ENCODE data around the gene SAPCD2.
"Not testable (repeated sequence)": the region's sequence is repeated elsewhere in the genome, so short reads cannot be mapped to it uniquely, and the experiment has no call there.

The SAPCD2 gene, protein sequence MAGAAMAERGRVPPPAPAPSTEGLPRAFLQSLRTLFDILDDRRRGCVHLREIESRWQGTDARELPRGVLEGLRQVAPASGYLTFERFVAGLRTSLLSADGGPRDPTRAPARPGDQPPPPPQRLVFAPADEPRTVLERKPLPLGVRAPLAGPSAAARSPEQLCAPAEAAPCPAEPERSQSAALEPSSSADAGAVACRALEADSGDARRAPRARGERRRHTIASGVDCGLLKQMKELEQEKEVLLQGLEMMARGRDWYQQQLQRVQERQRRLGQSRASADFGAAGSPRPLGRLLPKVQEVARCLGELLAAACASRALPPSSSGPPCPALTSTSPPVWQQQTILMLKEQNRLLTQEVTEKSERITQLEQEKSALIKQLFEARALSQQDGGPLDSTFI

DNA sequence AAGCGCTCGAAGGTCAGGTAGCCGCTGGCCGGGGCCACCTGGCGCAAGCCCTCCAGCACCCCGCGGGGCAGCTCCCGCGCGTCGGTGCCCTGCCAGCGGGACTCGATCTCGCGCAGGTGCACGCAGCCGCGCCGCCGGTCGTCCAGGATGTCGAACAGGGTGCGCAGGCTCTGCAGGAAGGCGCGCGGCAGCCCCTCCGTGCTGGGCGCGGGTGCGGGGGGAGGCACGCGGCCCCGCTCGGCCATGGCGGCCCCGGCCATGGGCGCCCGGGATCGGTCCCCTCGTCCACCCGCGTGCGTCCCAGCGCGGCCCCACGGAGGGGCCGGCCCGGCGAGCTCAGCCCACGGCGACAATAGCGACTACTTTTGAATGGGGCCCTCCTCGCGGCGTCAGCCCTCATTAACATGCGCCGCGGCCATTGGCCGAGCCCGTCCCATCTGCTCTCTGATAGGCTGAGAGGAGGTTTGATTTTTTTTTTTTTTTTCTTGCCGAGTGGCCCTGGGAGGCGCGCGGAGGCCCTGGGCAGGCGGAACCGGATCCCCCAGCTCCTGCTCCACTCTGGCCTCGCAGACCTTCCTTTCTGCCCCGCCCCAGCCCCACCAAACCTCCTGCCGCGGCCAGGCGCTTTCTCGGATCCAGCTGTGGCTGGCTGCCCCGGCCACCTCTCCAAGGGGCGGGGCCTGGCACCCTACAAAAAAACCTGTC, at the start of gene SAPCD2:
SAPCD2 (minus strand) TSS at position 357 of the 705 bp plus-strand sequence; CDS start at position 260, 97 bp downstream.
- 0 out of 2 replicates have a peak, but pooled peaks have one; percentile 26 for TF ChIP-seq ZFX (IDR thresholded peaks at IDR 0.05)
- TF ChIP-seq, protein P1, sequence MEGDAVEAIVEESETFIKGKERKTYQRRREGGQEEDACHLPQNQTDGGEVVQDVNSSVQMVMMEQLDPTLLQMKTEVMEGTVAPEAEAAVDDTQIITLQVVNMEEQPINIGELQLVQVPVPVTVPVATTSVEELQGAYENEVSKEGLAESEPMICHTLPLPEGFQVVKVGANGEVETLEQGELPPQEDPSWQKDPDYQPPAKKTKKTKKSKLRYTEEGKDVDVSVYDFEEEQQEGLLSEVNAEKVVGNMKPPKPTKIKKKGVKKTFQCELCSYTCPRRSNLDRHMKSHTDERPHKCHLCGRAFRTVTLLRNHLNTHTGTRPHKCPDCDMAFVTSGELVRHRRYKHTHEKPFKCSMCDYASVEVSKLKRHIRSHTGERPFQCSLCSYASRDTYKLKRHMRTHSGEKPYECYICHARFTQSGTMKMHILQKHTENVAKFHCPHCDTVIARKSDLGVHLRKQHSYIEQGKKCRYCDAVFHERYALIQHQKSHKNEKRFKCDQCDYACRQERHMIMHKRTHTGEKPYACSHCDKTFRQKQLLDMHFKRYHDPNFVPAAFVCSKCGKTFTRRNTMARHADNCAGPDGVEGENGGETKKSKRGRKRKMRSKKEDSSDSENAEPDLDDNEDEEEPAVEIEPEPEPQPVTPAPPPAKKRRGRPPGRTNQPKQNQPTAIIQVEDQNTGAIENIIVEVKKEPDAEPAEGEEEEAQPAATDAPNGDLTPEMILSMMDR (conservative IDR thresholded peaks at IDR 0.05), result no peak
- H3K27ac ChIP-seq, result peak within 1 kb of the TSS; percentile 82

DNA sequence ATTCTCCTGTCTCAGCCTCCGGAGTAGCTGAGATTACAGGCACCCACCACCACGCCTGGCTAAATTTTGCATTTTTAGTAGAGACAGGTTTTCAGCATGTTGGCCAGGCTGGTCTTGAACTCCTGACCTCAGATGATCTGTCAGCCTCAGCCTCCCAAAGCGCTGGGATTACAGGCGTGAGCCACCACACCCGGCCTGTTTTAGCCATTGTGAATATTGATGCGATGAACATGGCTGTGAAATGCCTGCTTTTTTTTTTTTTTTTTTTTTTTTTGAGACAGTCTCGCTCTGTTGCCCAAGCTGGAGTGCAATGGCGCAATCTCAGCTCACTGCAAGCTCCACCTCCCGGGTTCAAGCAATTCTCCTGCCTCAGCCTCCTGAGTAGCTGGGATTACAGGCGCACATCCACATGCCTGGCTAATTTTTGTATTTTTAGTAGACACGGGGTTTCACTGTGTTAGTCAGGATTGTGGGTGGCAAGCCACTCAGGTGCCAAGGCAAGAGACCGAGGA, 47.8 kb upstream of the SAPCD2 start:
- H3K27ac ChIP-seq, result not testable (repeated sequence)

DNA sequence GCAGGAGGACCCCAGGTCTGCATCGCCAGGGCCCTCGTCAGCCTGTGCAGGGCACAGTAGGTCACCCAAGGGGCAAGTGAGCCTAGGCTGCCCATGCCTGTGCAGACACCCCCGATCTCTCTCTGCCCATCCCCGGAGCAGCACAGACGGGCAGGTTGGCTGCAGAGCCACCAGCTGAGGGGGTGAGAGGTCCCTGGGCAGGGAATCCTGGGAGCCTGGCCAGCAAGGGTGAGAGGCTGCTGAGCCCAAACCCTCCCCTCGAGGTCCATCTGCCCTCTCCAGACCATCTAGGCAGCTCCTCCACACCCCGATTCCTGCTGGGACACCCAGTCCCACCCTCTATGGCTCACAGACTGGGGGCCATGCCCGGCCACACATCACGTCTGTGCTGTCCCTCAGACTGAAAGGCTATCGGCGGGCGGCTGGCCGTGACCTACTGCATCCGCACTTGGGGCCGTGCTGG, 46.9 kb upstream of the SAPCD2 start:
- TF ChIP-seq, protein P1 (conservative IDR thresholded peaks at IDR 0.05), result no peak
- TF ChIP-seq ZFX (IDR thresholded peaks at IDR 0.05), result no peak
- no peak overlapping the region for H3K27ac ChIP-seq

DNA sequence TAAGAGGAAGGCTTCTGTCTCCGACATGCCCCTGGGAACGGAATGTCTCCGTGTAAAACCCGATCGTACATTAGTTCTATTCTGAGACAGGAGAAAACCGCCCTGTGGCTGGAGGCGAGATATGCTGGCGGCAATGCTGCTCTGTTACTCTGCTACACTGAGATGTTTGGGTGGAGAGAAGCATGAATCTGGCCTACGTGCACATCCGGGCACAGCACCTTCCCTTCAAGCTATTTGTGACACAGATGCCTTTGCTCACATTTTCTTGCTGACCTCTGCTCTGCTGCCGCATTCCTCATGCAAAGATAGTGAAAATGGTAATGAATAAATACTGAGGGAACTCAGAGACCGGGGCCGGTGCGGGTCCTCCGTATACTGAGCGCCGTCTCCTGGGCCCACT, 46.4 kb upstream of the SAPCD2 start:
- no peak for TF ChIP-seq ZFX (IDR thresholded peaks at IDR 0.05)
- TF ChIP-seq, protein P1 (conservative IDR thresholded peaks at IDR 0.05), result no peak
- no peak overlapping the region for H3K27ac ChIP-seq

DNA sequence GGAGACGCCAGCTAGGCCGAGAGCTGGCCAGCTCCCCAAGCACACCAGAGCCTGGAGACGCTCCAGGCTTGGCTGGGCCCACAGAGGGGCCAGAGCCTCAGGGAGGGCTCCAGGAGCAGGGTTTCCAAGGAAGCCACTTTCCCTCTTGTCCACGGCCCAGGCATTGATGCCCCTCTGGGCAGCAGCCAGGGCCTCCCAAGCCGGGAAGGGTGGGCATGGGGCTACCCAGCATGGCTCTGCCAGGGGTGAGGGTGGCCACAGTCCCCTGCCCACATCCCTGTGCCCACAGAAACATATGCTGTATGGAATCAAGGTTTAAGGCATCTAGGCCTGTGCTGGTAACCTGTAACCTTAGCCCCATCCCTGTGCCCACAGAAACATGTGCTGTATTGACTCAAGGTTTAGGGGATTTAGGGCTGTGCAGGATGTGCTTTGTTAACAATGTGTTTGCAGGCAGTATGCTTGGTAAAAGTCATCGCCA, 45.7 kb upstream of the SAPCD2 start:
- TF ChIP-seq, protein P1 (conservative IDR thresholded peaks at IDR 0.05), result no peak
- TF ChIP-seq ZFX (IDR thresholded peaks at IDR 0.05), result no peak
- H3K27ac ChIP-seq, result no peak overlapping the region

DNA sequence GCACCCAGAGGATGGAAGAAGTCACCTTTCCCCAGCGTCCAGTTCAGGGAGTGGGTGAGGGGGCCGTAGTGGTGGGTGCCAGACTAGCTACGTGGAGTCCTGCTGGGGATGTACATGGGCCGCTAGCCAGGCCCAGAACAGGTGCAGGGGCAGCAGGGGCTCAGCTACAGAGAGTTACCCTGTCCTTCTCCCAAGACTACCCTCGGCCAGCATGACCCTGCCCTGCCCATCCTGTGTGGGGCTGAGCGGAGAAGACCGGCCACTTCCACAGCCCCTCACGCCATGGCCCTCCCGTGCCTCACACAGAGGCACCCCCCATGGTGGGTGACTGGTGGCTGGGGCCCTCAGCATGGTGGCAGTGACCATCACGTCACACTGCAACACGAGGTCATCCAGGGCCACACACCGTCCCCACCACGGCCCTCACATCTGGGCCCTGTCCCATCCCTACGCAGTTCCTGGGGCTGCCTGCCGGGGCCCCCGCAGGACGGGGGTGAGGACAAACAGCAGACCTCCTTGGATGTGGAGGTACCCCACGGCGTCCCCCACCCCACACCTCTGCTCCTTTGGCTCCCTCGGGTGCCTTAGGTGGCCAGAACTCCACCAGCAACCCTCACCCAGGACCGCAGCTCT, 45.2 kb upstream of the SAPCD2 start:
- peak overlapping the region; percentile 83 for H3K27ac ChIP-seq
- no peak for TF ChIP-seq ZFX (IDR thresholded peaks at IDR 0.05)
- TF ChIP-seq, protein P1 (conservative IDR thresholded peaks at IDR 0.05), result no peak

DNA sequence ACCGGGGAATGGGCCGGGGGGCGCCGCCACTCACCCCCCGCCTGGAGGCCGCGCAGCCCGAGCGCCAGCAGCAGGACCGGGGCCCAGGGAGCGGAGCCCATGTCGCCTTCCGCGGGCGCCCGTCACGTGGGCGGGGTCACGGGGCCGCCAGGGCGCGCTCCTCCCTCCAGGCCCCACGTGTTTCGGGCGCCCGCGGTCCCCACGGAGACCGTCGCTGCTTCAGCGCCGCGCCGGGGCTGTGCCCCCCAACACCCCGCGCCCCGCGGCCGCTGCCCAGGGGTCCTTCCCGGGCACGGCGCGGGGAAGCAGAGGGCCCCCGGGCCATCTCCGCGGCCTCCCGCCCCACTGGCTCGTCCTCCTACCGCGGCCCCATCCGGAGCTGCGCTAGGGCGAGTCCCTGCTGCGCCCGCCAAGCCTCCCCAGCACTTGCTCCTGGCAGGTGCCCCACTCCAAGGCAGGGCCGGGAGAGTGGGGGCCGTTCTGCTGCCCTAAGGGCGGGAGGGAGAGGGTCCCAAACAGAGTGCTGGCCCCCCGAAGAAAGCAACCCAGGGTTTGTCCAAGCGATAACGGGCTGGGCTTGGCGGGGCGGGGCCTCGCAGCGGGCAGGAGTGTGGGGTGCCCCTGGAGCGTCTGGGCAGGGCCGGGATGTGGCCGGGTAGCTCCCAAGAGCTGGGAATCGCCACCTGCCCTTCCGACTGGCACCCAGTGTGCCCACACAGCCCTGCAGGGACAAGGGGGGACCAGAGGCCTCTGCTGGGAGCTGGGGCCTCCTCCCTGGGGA, 44.4 kb upstream of the SAPCD2 start, which contains the start of gene DPP7:
DPP7 (minus strand) TSS at position 121 of the 781 bp plus-strand sequence; CDS start at position 101, 20 bp downstream.
- H3K27ac ChIP-seq, result peak within 1 kb of the TSS; percentile 83
- TF ChIP-seq, protein P1 (conservative IDR thresholded peaks at IDR 0.05), result no peak
- TF ChIP-seq ZFX (IDR thresholded peaks at IDR 0.05), result no peak; the same call in 1 of the 2 replicates
